GM13977 (cell line): ENCODE results near the gene XPNPEP1.

Experiments
- DNase-seq: peaks from one replicate; pipeline ENCODE4 v3.0.0; 2012; ENCODE audit warnings: low spot score
- CTCF ChIP-seq: IDR thresholded peaks from 2 replicates; pipeline ENCODE4 v1.5.1; 2012; ENCODE audit warnings: mild to moderate bottlenecking, control low read depth; ENCODE audit not compliant: insufficient read depth; ENCODE audit errors: extremely low read depth, missing control alignments
- in situ Hi-C: fragments of 300-500 bp; cut with MboI; formaldehyde crosslinking; loops from one replicate; pipeline ENCODE4 v1.12.0; 2022; ENCODE audit warnings: low sequenced_read_pairs, low pct_unique_long_range_greater_than_20kb, mixed read lengths, inconsistent platforms; ENCODE audit not compliant: unreplicated experiment

XPNPEP1 gene

GRCh38 chr10:109947111-109947920, 24.0 kb upstream of the XPNPEP1 start:
- in situ Hi-C loops = no loop called here
- TF ChIP-seq CTCF = no peak
- no peak for DNase-seq

DNA sequence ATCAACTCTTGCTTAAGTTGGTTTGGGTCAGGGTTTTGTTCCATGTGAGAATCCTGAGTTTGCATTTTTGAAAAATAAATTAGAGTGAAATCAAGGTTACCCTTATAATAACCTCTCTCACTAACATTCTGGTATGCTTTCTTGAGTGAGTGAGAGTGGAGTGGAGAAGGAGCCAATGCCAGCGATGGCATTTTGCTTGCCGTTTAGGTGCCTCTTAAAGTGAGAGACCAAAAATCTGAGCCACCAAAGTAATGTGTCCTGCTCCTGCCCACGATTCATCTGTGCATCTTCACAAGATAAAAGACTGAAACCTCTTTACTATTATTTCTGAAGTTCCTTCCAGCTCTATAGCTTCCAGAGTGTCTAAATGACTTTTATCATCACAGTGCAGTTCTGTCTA, 23.4 kb upstream of the XPNPEP1 start:
- DNase-seq = no peak
- in situ Hi-C loops = no loop called here

GRCh38 chr10:109945473-109946177, 22.3 kb upstream of the XPNPEP1 start:
- in situ Hi-C loops = no loop called here
- DNase-seq = no peak
- TF ChIP-seq CTCF = no peak

More for the DNA sequence above, 23.4 kb upstream of the XPNPEP1 start:
- TF ChIP-seq CTCF = no peak

DNA sequence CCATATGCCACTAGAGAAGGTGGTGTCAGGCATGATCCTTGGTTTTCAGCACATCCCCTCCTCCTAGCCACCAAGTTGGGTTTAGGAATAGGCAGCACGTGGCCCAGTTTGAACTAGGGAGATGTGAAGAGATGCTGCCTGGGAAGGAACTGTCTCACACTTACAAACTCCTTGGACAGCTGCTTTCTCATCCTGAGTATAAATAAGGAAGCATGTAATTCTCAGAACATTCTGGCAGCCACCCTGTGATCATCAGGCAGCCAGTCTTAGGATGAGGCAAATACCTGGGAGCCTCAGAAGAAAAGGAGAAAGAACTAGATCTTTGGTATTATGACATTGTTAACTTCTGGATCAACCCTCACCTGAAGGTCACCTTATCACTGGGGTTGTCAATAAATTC, 21.3 kb upstream of the XPNPEP1 start:
- no peak for DNase-seq
- TF ChIP-seq CTCF = no peak
- in situ Hi-C loops = no loop called here

DNA sequence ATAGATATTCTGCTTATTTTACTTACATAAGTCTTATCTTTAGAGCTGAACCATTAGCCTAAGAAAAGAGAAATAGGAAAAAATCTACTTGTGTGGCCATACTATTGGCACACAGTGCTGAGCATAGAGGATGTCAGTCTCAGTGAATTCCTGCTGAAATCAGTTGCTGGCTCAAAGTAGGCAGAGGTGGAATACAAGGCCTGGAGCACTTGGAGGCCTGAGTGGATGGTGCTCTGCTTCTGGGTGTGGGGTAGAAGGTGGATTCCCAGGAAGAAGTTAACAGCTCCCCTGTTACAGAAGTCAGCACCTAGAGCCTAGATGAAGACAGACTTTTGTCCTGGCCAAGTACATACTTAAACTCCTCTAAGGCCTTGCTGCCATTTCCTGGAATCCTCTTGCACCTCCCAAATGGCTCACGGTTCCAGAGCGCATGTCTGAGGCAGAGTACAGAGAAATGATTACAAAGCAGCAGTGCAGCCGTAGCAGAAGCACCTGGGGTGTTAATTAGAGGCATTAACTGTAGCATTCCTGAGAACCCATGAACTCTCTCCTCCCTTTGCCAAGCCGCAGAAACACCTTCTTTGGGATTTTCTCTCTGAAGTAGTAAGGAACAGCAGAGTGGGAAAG, 18.0 kb upstream of the XPNPEP1 start:
- no peak for DNase-seq
- TF ChIP-seq CTCF = no peak
- in situ Hi-C loops = no loop called here

- DNase-seq = no peak
Measured at GRCh38 chr10:109940553-109940952, 17.2 kb upstream of the XPNPEP1 start.

More at GRCh38 chr10:109940553-109940952, 17.2 kb upstream of the XPNPEP1 start:
- in situ Hi-C loops = no loop called here
- no peak for TF ChIP-seq CTCF
